Measurements from ENCODE around the gene SSR4. TPM values are rescaled to one million over a fixed set of nuclear protein-coding genes. Genes with fewer than 3 reads are reported as not detected.

Gene SSR4
- total and polyA plus RNA-seq, 2 of the 8 experiments (the other 6 are each of a cell fraction or from before 2014, with no cell fraction given) = 168 to 642 TPM

DNA sequence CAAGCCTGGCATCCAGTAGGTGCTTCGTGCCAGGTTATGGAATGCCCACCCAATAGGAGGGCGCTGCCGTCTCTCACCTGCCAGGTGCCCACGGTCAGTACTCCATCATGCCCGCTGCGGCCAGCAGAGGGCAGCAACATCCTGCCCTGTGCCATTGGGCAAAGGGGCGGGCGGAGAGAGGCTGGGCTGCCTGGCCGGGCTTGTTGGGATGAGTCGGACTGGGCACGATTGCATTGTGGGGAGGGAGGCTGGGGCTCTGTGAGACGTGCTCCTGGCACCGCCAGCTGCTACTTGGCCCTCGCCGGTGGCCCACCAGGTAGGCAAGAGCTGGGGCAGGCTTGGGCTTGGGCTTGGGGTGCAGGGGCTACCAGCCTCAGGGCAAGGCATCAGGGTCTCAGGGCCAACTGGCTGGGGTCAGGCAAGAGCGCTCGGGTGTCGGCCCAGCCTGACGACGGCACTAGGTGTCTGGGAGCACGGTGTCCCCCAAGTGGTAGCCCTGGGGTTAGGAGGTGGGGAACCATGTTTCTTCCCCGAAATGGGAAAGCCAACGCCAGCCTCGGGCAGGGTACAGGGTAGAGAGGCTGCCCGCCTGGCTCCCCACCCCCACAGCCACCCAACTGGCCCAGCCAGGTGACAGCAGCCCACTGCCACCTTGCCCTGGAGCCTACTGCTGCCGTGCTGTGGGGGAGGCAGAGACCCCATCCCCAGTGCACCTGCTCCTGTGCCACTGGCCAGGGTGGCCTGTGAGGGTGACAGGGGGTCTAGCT, 30.3 kb upstream of the SSR4 start, which contains the start of gene PLXNB3 (continued):
- TF ChIP-seq, protein P1, sequence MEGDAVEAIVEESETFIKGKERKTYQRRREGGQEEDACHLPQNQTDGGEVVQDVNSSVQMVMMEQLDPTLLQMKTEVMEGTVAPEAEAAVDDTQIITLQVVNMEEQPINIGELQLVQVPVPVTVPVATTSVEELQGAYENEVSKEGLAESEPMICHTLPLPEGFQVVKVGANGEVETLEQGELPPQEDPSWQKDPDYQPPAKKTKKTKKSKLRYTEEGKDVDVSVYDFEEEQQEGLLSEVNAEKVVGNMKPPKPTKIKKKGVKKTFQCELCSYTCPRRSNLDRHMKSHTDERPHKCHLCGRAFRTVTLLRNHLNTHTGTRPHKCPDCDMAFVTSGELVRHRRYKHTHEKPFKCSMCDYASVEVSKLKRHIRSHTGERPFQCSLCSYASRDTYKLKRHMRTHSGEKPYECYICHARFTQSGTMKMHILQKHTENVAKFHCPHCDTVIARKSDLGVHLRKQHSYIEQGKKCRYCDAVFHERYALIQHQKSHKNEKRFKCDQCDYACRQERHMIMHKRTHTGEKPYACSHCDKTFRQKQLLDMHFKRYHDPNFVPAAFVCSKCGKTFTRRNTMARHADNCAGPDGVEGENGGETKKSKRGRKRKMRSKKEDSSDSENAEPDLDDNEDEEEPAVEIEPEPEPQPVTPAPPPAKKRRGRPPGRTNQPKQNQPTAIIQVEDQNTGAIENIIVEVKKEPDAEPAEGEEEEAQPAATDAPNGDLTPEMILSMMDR (IDR thresholded peaks at IDR 0.05; ENCODE audit: control extremely low read depth in 1 of 3, insufficient read depth in 1 of 3, low read depth in 1 of 3, low read length in 3 of 3) = peak in 2 of 3 experiments; percentile 84 to 86; a peak in 3 of 4 replicates
- TF ChIP-seq CBX8 (IDR thresholded peaks at IDR 0.05; ENCODE audit: borderline replicate concordance, low read depth, low read length) (no peak), SP4 (IDR thresholded peaks at IDR 0.05; ENCODE audit: low read length) (no peak), SIN3A (conservative IDR thresholded peaks at IDR 0.05 in 1 of 2, IDR thresholded peaks at IDR 0.05 in 1 of 2; ENCODE audit: low read depth in 1 of 2, low read length in 2 of 2) (0 out of 4 replicates have a peak, but pooled peaks of 1 of the 2 experiments have one; percentile 24), JUN (IDR thresholded peaks at IDR 0.05; ENCODE audit: low read depth, low read length) (no peak), KDM5A (IDR thresholded peaks at IDR 0.05; ENCODE audit: low read length) (no peak), JUND (IDR thresholded peaks at IDR 0.05; ENCODE audit: low read length) (0 out of 2 replicates have a peak, but pooled peaks have one; percentile 13), SP2 (IDR thresholded peaks at IDR 0.05; ENCODE audit: low read length) (no peak), RBBP5 (IDR thresholded peaks at IDR 0.05; ENCODE audit: borderline replicate concordance, low read depth, low read length) (no peak), GTF2F1 (IDR thresholded peaks at IDR 0.05; ENCODE audit: borderline replicate concordance, low read depth, low read length) (no peak), NRF1 (IDR thresholded peaks at IDR 0.05; ENCODE audit: low read depth, low read length) (no peak), HDAC2 (IDR thresholded peaks at IDR 0.05; ENCODE audit: borderline replicate concordance in 1 of 2, low read depth in 2 of 2, low read length in 2 of 2) (no peak), E2F6 (IDR thresholded peaks at IDR 0.05) (no peak), ZNF274 (IDR thresholded peaks at IDR 0.05; ENCODE audit: borderline replicate concordance, extremely low read depth, low read length) (no peak)

Data from H1 (cell line).